Liver (tissue), 9 donors: ENCODE data around the gene DAPP1. TPM values are rescaled to one million over a fixed set of nuclear protein-coding genes. Genes with fewer than 3 reads are reported as not detected.

Experiments used
- DNase-seq: peaks from one replicate; pipeline ENCODE4 v3.0.0-alpha.2; 2017; ENCODE audit warnings: low spot score
- H3K27ac ChIP-seq, 2 donors: one replicate each; pipeline ENCODE4 v1.7.0; 2013; ENCODE audit warnings: inconsistent platforms in 2 of 2, low read length in 2 of 2, control low read depth in 1 of 2, low read depth in 1 of 2, mild to moderate bottlenecking in 1 of 2
- H3K27me3 ChIP-seq, 4 donors: one replicate each; pipeline versions ENCODE4 v1.6.1 to v1.7.0; 2013; ENCODE audit warnings: low read length in 3 of 4, inconsistent platforms in 1 of 4, mild to moderate bottlenecking in 1 of 4, moderate library complexity in 1 of 4; ENCODE audit not compliant: control insufficient read depth in 4 of 4, insufficient read depth in 4 of 4
- H3K36me3 ChIP-seq, 4 donors: one replicate each; pipeline versions ENCODE4 v1.6.1 to v1.7.0; 2013; ENCODE audit warnings: low read length in 3 of 4, mild to moderate bottlenecking in 3 of 4, low read depth in 1 of 4, moderate library complexity in 1 of 4; ENCODE audit not compliant: control insufficient read depth in 4 of 4, insufficient read depth in 3 of 4
- H3K4me1 ChIP-seq, 4 donors: one replicate each; pipeline versions ENCODE4 v1.6.1 to v1.7.0; 2013; ENCODE audit warnings: low read length in 3 of 4, mild to moderate bottlenecking in 3 of 4, moderate library complexity in 1 of 4; ENCODE audit not compliant: control insufficient read depth in 4 of 4, insufficient read depth in 4 of 4
- H3K4me3 ChIP-seq, 3 donors: one replicate each; pipeline versions ENCODE4 v1.6.1 to v1.7.0; 2013; ENCODE audit warnings: low read length in 3 of 3, control low read depth in 1 of 3, low read depth in 1 of 3, mild to moderate bottlenecking in 1 of 3
- H3K9ac ChIP-seq, 2 donors: one replicate each; pipeline ENCODE4 v1.7.0; 2013; ENCODE audit warnings: low read length in 2 of 2, mild to moderate bottlenecking in 2 of 2, moderate library complexity in 2 of 2, control low read depth in 1 of 2, low read depth in 1 of 2
- H3K9me3 ChIP-seq, 4 donors: one replicate each; pipeline versions ENCODE4 v1.6.1 to v1.7.0; 2013; ENCODE audit warnings: low read length in 3 of 4; ENCODE audit not compliant: control insufficient read depth in 4 of 4
- CTCF ChIP-seq: fragments of 150-350 bp; IDR thresholded peaks from 2 replicates; pipeline ENCODE4 v1.5.1; 2017; ENCODE audit warnings: improper control_type of control experiment, low read depth, low read length; ENCODE audit not compliant: missing input control
- EGR1 ChIP-seq, 2 donors: IDR thresholded peaks; 2 replicates each; pipeline ENCODE4 v1.6.1; 2016 to 2018; ENCODE audit warnings: antibody characterized with exemption in 2 of 2, low read depth in 2 of 2
- FOXA1 ChIP-seq: IDR thresholded peaks from 2 replicates; pipeline ENCODE4 v1.6.1; 2016; ENCODE audit warnings: antibody characterized with exemption
- FOXA2 ChIP-seq: IDR thresholded peaks from 2 replicates; pipeline ENCODE4 v1.6.1; 2016; ENCODE audit warnings: antibody characterized with exemption
- GABPA ChIP-seq, 2 donors: IDR thresholded peaks in 1 of 2; conservative IDR thresholded peaks in 1 of 2; 2 replicates each; pipeline ENCODE4 v1.6.1; 2016; ENCODE audit warnings: antibody characterized with exemption in 2 of 2, mild to moderate bottlenecking in 1 of 2, moderate library complexity in 1 of 2
- HNF4A ChIP-seq, 2 donors: conservative IDR thresholded peaks; 2 replicates each; pipeline ENCODE4 v1.6.1; 2016; ENCODE audit warnings: antibody characterized with exemption in 2 of 2, mild to moderate bottlenecking in 2 of 2
- HNF4G ChIP-seq: IDR thresholded peaks from 2 replicates; pipeline ENCODE4 v1.6.1; 2016; ENCODE audit warnings: antibody characterized with exemption
- JUND ChIP-seq, 2 donors: IDR thresholded peaks; 2 replicates each; pipeline ENCODE4 v1.6.1; 2016; ENCODE audit warnings: antibody characterized with exemption in 2 of 2
- MAX ChIP-seq: IDR thresholded peaks from 2 replicates; pipeline ENCODE4 v1.6.1; 2016; ENCODE audit warnings: antibody characterized with exemption
- NR2F2 ChIP-seq: IDR thresholded peaks from 2 replicates; pipeline ENCODE4 v1.6.1; 2016; ENCODE audit warnings: antibody characterized with exemption
- RXRA ChIP-seq, 2 donors: IDR thresholded peaks; 2 replicates each; pipeline ENCODE4 v1.6.1; 2017 to 2018; ENCODE audit warnings: antibody characterized with exemption in 2 of 2, mild to moderate bottlenecking in 1 of 2
- TAF1 ChIP-seq: conservative IDR thresholded peaks from 2 replicates; pipeline ENCODE4 v1.6.1; 2016; ENCODE audit warnings: antibody characterized with exemption, mild to moderate bottlenecking
- YY1 ChIP-seq: IDR thresholded peaks from 2 replicates; pipeline ENCODE4 v1.6.1; 2016; ENCODE audit warnings: antibody characterized with exemption, mild to moderate bottlenecking
- WGBS: extraction: QIAGEN DNeasy Blood & Tissue Kit; methylation state at CpG from one replicate; pipeline ENCODE4 v1.1.7; 2013; 5-methylcytosine and 5-hydroxymethylcytosine counted together
- polyA plus RNA-seq, 2 donors: library from polyadenylated mRNA; stranded (reverse) in 1 of 2; unstranded in 1 of 2; fragments of 200-250 nt in 1 of 2; fragments of >200 nt in 1 of 2; fragmentation: Nextera tagmentation in 1 of 2; extraction: Ambion mirVana in 1 of 2; gene quantifications; one replicate each; pipeline versions ENCODE4 v1.2.1 to v1.2.3, GENCODE V29; 2013 to 2015
- total RNA-seq, 2 donors: library from RNA; depleted of rRNA; stranded (reverse); fragments of >200 nt; gene quantifications; one replicate each; pipeline ENCODE4 v1.2.3, GENCODE V29; 2014
- TF ChIP-seq, protein P1 (sequence below): IDR thresholded peaks from 2 replicates; pipeline ENCODE4 v1.6.1; 2016; ENCODE audit warnings: antibody characterized with exemption
- TF ChIP-seq, protein P2 (sequence below): IDR thresholded peaks from 2 replicates; pipeline ENCODE4 v1.6.1; 2016; ENCODE audit warnings: antibody characterized with exemption, mild to moderate bottlenecking
- donor health status: healthy.
- donor health status: healthy.
- donor health status: healthy.
- donor health status: healthy.
- donor health status: healthy.

Gene DAPP1
- total and polyA plus RNA-seq, 4 donors = 0.53 to 4.8 (median 0.91) TPM

GRCh38 chr4:99857307-99857706 lies 40.7 kb downstream of the DAPP1 start:
- DNase-seq = no peak
- no peaks in the 10 kb centered on the region for H3K36me3 ChIP-seq
- TF ChIP-seq NR2F2 = no peak
- TF ChIP-seq CTCF = no peak
- TF ChIP-seq, protein P1, sequence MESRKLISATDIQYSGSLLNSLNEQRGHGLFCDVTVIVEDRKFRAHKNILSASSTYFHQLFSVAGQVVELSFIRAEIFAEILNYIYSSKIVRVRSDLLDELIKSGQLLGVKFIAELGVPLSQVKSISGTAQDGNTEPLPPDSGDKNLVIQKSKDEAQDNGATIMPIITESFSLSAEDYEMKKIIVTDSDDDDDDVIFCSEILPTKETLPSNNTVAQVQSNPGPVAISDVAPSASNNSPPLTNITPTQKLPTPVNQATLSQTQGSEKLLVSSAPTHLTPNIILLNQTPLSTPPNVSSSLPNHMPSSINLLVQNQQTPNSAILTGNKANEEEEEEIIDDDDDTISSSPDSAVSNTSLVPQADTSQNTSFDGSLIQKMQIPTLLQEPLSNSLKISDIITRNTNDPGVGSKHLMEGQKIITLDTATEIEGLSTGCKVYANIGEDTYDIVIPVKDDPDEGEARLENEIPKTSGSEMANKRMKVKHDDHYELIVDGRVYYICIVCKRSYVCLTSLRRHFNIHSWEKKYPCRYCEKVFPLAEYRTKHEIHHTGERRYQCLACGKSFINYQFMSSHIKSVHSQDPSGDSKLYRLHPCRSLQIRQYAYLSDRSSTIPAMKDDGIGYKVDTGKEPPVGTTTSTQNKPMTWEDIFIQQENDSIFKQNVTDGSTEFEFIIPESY = no peak
- TF ChIP-seq HNF4G = no peak
- TF ChIP-seq JUND (IDR thresholded peaks at IDR 0.05) = no peak
- TF ChIP-seq, protein P2, sequence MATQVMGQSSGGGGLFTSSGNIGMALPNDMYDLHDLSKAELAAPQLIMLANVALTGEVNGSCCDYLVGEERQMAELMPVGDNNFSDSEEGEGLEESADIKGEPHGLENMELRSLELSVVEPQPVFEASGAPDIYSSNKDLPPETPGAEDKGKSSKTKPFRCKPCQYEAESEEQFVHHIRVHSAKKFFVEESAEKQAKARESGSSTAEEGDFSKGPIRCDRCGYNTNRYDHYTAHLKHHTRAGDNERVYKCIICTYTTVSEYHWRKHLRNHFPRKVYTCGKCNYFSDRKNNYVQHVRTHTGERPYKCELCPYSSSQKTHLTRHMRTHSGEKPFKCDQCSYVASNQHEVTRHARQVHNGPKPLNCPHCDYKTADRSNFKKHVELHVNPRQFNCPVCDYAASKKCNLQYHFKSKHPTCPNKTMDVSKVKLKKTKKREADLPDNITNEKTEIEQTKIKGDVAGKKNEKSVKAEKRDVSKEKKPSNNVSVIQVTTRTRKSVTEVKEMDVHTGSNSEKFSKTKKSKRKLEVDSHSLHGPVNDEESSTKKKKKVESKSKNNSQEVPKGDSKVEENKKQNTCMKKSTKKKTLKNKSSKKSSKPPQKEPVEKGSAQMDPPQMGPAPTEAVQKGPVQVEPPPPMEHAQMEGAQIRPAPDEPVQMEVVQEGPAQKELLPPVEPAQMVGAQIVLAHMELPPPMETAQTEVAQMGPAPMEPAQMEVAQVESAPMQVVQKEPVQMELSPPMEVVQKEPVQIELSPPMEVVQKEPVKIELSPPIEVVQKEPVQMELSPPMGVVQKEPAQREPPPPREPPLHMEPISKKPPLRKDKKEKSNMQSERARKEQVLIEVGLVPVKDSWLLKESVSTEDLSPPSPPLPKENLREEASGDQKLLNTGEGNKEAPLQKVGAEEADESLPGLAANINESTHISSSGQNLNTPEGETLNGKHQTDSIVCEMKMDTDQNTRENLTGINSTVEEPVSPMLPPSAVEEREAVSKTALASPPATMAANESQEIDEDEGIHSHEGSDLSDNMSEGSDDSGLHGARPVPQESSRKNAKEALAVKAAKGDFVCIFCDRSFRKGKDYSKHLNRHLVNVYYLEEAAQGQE = no peak
- TF ChIP-seq HNF4A (conservative IDR thresholded peaks at IDR 0.05) = no peak
- TF ChIP-seq FOXA1 = no peak
- TF ChIP-seq EGR1 (IDR thresholded peaks at IDR 0.05; ENCODE audit: low read depth in 2 of 2) = no peak
- TF ChIP-seq MAX = no peak
- no peak for TF ChIP-seq GABPA (IDR thresholded peaks at IDR 0.05 in 1 of 2, conservative IDR thresholded peaks at IDR 0.05 in 1 of 2)
- TF ChIP-seq FOXA2 = no peak
- no peak overlapping the region for H3K9ac ChIP-seq
- H3K4me3 ChIP-seq = no peak overlapping the region
- H3K9me3 ChIP-seq = no peaks in the 10 kb centered on the region
- H3K27me3 ChIP-seq = peaks cover 0 to 2% (median 0%) of the 10 kb centered on the region in 4 donors
- H3K4me1 ChIP-seq = no peaks in the 10 kb centered on the region
- 57% methylated on average over 3 of the region's 3 CpGs for WGBS
- peak overlapping the region in 1 of 2 donors; percentile 61 for H3K27ac ChIP-seq

- Histone ChIP-seq H3K36me3 (no peaks in the 10 kb centered on the region), H3K27ac (no peak overlapping the region), H3K9me3 (no peaks in the 10 kb centered on the region), H3K4me3 (no peak overlapping the region), H3K27me3 (peaks cover 0 to 2% (median 0%) of the 10 kb centered on the region in 4 donors), H3K9ac (no peak overlapping the region), H3K4me1 (no peaks in the 10 kb centered on the region)
- no peak for DNase-seq
- WGBS = 84% methylated on average over 2 of the region's 2 CpGs
- TF ChIP-seq EGR1 (IDR thresholded peaks at IDR 0.05; ENCODE audit: low read depth in 2 of 2) (no peak), JUND (IDR thresholded peaks at IDR 0.05) (no peak), NR2F2 (no peak), GABPA (IDR thresholded peaks at IDR 0.05 in 1 of 2, conservative IDR thresholded peaks at IDR 0.05 in 1 of 2) (no peak), YY1 (no peak), TAF1 (no peak), RXRA (IDR thresholded peaks at IDR 0.05) (no peak), CTCF (no peak)
- TF ChIP-seq, protein P1 = no peak
Measured at GRCh38 chr4:99859618-99860017, 43.0 kb downstream of the DAPP1 start.
